ENCODE data around the gene ADGRA1. TPM values are rescaled to one million over a fixed set of nuclear protein-coding genes. Genes with fewer than 3 reads are reported as not detected.

ADGRA1 gene
- total RNA-seq, 4 donors from 2014 or later: 0.13 to 0.40 (median 0.29) TPM

DNA sequence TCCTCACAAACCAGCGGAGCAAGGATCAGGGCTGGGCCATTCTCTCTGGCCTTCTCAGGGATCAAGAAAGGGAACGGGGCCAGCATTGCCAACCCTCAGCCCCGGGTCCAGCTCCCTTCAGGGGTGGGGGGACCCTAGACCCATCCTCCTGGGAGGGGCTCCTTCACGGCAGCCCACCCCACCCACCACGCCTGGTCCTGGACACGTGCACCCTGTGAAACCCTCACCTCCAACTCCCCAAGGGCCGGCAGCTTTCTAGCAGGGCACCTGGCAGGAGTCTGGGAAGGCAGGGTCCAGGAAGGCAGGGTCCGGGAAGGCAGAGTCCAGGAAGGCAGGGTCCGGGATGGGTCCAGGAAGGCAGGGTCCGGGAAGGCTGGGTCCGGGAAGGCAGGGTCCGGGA is 46.6 kb upstream of the ADGRA1 start:
- H3K36me3 ChIP-seq: no peaks in the 10 kb centered on the region
- H3K27me3 ChIP-seq: no peaks in the 10 kb centered on the region
- intact Hi-C loops (cut with DNase I): no loop called here
- no peak for TF ChIP-seq POLR2A (IDR thresholded peaks at IDR 0.05)
- no peak overlapping the region for H3K4me3 ChIP-seq (replicated peaks in 1 of 3)
- DNase-seq: no peak
- no peaks in the 10 kb centered on the region for H3K4me1 ChIP-seq
- H3K27ac ChIP-seq: no peak overlapping the region
- WGBS, 2 donors: 73 to 88% methylated on average over 6 to 11 of the region's 12 CpGs
- H3K9me3 ChIP-seq: no peaks in the 10 kb centered on the region

- intact Hi-C loops (cut with DNase I): no loop called here
- Histone ChIP-seq H3K4me1 (no peaks in the 10 kb centered on the region), H3K4me3 (replicated peaks in 1 of 3) (no peak overlapping the region), H3K27me3 (no peaks in the 10 kb centered on the region), H3K36me3 (no peaks in the 10 kb centered on the region), H3K27ac (no peak overlapping the region), H3K9me3 (no peaks in the 10 kb centered on the region)
- whole genome bisulfite sequencing, 2 donors: 90 to 94% methylated on average over 14 to 17 of the region's 17 CpGs
- no peak for TF ChIP-seq POLR2A (IDR thresholded peaks at IDR 0.05)
- TF ChIP-seq, protein P1, sequence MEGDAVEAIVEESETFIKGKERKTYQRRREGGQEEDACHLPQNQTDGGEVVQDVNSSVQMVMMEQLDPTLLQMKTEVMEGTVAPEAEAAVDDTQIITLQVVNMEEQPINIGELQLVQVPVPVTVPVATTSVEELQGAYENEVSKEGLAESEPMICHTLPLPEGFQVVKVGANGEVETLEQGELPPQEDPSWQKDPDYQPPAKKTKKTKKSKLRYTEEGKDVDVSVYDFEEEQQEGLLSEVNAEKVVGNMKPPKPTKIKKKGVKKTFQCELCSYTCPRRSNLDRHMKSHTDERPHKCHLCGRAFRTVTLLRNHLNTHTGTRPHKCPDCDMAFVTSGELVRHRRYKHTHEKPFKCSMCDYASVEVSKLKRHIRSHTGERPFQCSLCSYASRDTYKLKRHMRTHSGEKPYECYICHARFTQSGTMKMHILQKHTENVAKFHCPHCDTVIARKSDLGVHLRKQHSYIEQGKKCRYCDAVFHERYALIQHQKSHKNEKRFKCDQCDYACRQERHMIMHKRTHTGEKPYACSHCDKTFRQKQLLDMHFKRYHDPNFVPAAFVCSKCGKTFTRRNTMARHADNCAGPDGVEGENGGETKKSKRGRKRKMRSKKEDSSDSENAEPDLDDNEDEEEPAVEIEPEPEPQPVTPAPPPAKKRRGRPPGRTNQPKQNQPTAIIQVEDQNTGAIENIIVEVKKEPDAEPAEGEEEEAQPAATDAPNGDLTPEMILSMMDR (IDR thresholded peaks at IDR 0.05): no peak
- DNase-seq: no peak
Observed at GRCh38 chr10:133042061-133042460, 45.7 kb upstream of the ADGRA1 start.

DNA sequence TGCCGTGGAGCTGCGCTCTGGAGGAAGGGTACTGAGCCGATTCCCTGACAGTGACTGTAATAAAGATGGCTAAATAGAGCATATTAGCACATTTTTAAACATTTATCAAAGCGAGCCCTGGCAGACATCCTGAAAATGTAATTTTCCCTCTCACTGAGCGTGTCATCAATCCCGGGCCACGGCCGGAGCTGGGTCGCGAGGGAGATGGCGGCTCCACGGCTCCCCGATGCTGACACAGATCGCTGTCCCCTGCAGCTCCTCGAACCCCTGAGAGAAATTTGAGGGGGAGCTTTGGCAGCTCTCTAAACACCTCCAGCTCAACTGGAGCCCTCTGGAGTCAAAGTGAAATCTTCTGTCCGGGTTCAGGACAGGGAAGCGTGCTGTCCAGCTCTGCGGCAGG is 44.9 kb upstream of the ADGRA1 start:
- Histone ChIP-seq H3K4me1 (no peaks in the 10 kb centered on the region), H3K36me3 (no peaks in the 10 kb centered on the region), H3K27ac (no peak overlapping the region), H3K9me3 (no peaks in the 10 kb centered on the region), H3K4me3 (replicated peaks in 1 of 3) (no peak overlapping the region), H3K27me3 (no peaks in the 10 kb centered on the region)
- intact Hi-C loops (cut with DNase I): no loop called here
- 81% methylated on average over 16 to 18 of the region's 18 CpGs for WGBS, 2 donors
- DNase-seq: no peak
- TF ChIP-seq, protein P1 (IDR thresholded peaks at IDR 0.05): no peak
- TF ChIP-seq POLR2A (IDR thresholded peaks at IDR 0.05): no peak

DNA sequence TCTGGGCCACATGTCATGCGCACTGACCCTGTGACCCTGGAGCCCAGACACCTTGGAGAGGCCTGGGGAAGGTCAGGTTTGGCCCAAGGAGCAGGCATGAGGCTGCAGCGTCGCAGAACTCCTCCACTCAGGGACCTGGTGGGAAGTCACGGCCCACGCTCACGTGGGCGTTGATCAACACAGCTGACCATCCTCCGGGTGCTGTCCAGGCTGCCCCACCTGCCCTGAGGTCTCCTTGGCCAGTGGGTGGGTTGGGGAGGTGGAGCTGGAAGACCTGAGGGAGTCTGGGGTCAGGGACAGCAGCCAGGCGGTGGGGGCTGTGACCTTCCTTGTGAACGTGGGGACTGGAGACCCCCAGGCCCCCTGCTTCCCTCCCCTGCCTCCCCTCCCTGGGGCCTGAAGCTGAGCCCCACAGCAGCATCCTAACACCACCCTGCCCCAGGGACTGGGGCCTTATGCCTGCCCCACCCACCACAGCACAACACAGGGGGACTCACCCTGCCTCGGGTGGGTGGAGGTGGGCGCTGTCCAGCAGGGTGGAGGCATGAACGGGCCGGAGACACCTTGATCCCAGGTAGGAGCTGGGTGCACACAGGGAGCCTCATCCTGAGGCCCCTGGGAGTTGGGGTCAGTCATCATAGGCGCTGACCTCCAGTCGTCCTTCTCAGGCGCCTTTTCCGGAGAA is 44.0 kb upstream of the ADGRA1 start:
- intact Hi-C loops (cut with DNase I): no loop called here
- H3K4me3 ChIP-seq (replicated peaks in 1 of 3): no peak overlapping the region
- H3K4me1 ChIP-seq: no peaks in the 10 kb centered on the region
- WGBS, 2 donors: 74 to 91% methylated on average over 6 of the region's 18 CpGs
- H3K27me3 ChIP-seq: no peaks in the 10 kb centered on the region
- no peaks in the 10 kb centered on the region for H3K36me3 ChIP-seq
- H3K9me3 ChIP-seq: no peaks in the 10 kb centered on the region
- TF ChIP-seq, protein P1 (IDR thresholded peaks at IDR 0.05): no peak
- no peak for TF ChIP-seq POLR2A (IDR thresholded peaks at IDR 0.05)
- H3K27ac ChIP-seq: no peak overlapping the region
- no peak for DNase-seq

GRCh38 chr10:133044401-133044811 is 43.3 kb upstream of the ADGRA1 start:
- H3K36me3 ChIP-seq: no peaks in the 10 kb centered on the region
- H3K27ac ChIP-seq: no peak overlapping the region
- no peaks in the 10 kb centered on the region for H3K27me3 ChIP-seq
- H3K9me3 ChIP-seq: no peaks in the 10 kb centered on the region
- 51 to 76% methylated on average over 10 to 15 of the region's 19 CpGs for WGBS, 2 donors
- H3K4me3 ChIP-seq (replicated peaks in 1 of 3): no peak overlapping the region
- DNase-seq: peak in 1 of 2 donors; percentile 11
- H3K4me1 ChIP-seq: no peaks in the 10 kb centered on the region
- TF ChIP-seq, protein P1 (IDR thresholded peaks at IDR 0.05): no peak
- TF ChIP-seq POLR2A (IDR thresholded peaks at IDR 0.05): no peak
- intact Hi-C loops (cut with DNase I): no loop called here
